CD4-positive, alpha-beta T cell (primary cell): ENCODE data around the gene HECTD3. TPM values are rescaled to one million over a fixed set of nuclear protein-coding genes. Genes with fewer than 3 reads are reported as not detected.

ENCODE experiments used
- ATAC-seq: fragments of 200-7000 bp; cut with Tn5 transposase; one replicate; pipeline ENCODE4 v1.10.0; 2022; ENCODE audit warnings: mild to moderate bottlenecking; ENCODE audit not compliant: poor library complexity
- CTCF ChIA-PET: fragments of 350-600 bp; sonication (Branson Sonifier 250); formaldehyde crosslinking; loops from one replicate; lab custom pipeline; 2021; ENCODE audit warnings: antibody characterized with exemption, inconsistent platforms; lab: Charles Lee
- POLR2A ChIA-PET: fragments of 350-600 bp; sonication (Branson Sonifier 250); formaldehyde crosslinking; loops from one replicate; lab custom pipeline; 2021; ENCODE audit warnings: antibody characterized with exemption, inconsistent platforms; lab: Charles Lee
- DNase-seq, 14 experiments: peaks; one replicate each; pipeline ENCODE4 v3.0.0-alpha.2; 2013 to 2020; ENCODE audit warnings: mixed read lengths in 2 of 14
- H3K27ac ChIP-seq, 2 donors: one replicate each; pipeline versions ENCODE4 v1.5.1 to v1.7.0; 2013; ENCODE audit warnings: low read length in 2 of 2, low read depth in 1 of 2, mild to moderate bottlenecking in 1 of 2
- H3K27me3 ChIP-seq, 2 experiments: 1 replicate in 1 of 2; 2 replicates in 1 of 2; pipeline versions ENCODE4 v1.6.1 to v1.7.0; 2013; ENCODE audit warnings: low read length in 2 of 2, control low read depth in 1 of 2, mild to moderate bottlenecking in 1 of 2, moderate library complexity in 1 of 2; ENCODE audit not compliant: insufficient read depth in 2 of 2, control insufficient read depth in 1 of 2
- H3K36me3 ChIP-seq: one replicate; pipeline ENCODE4 v1.6.1; 2013; ENCODE audit warnings: low read length, control low read depth; ENCODE audit not compliant: insufficient read depth
- H3K4me1 ChIP-seq: one replicate; pipeline ENCODE4 v1.6.1; 2013; ENCODE audit warnings: low read length, control low read depth; ENCODE audit not compliant: insufficient read depth
- H3K4me3 ChIP-seq: one replicate; pipeline ENCODE4 v1.5.1; 2013; ENCODE audit warnings: mild to moderate bottlenecking, low read length, moderate library complexity
- H3K9me3 ChIP-seq, 2 experiments: 1 replicate in 1 of 2; 2 replicates in 1 of 2; pipeline versions ENCODE4 v1.6.1 to v1.7.0; 2013; ENCODE audit warnings: low read length in 2 of 2, mild to moderate bottlenecking in 2 of 2, control low read depth in 1 of 2, moderate library complexity in 1 of 2; ENCODE audit not compliant: control insufficient read depth in 1 of 2, insufficient read depth in 1 of 2
- H3K27ac Mint-ChIP-seq: one replicate; pipeline ENCODE4 v1.8.0; 2020; ENCODE audit warnings: mixed read lengths
- H3K27me3 Mint-ChIP-seq: one replicate; pipeline ENCODE4 v1.8.0; 2021; ENCODE audit warnings: mixed read lengths
- H3K36me3 Mint-ChIP-seq: one replicate; pipeline ENCODE4 v1.8.0; 2021; ENCODE audit warnings: low read depth, mixed read lengths
- H3K4me1 Mint-ChIP-seq: one replicate; pipeline ENCODE4 v1.8.0; 2021; ENCODE audit warnings: low read depth, mixed read lengths
- H3K4me3 Mint-ChIP-seq: one replicate; pipeline ENCODE4 v1.8.0; 2020; ENCODE audit warnings: mild to moderate bottlenecking, mixed read lengths
- H3K9me3 Mint-ChIP-seq: one replicate; pipeline ENCODE4 v1.8.0; 2020; ENCODE audit warnings: mixed read lengths
- CTCF ChIP-seq: fragments of 200-600 bp; IDR thresholded peaks from one replicate; pipeline ENCODE4 v1.8.0; 2022; ENCODE audit warnings: antibody characterized with exemption, mild to moderate bottlenecking
- intact Hi-C, 2 experiments: fragments of 100-400 bp; cut with DNase I in 1 of 2; cut with micrococcal nuclease in 1 of 2; formaldehyde crosslinking; loops; one replicate each; pipeline versions ENCODE4 v1.15.1 to v1.9.0; 2023 to 2025; cut with DNase I, micrococcal nuclease
- total RNA-seq, 174 experiments: library from RNA in 2 of 174; stranded (reverse) in 2 of 174; gene quantifications; one replicate each; pipeline ENCODE4 v1.2.3 and lab custom pipeline; 2021 to 2026

Gene HECTD3
- total RNA-seq, 2 experiments from 2014 or later: 31.5 to 33.7 TPM

GRCh38 chr1:44976252-44976651, 34.9 kb downstream of the HECTD3 start:
- TF ChIP-seq CTCF: no peak
- no peak for ATAC-seq
- Mint-ChIP-seq H3K27me3 (no peaks in the 10 kb centered on the region), H3K27ac (no peak overlapping the region), H3K36me3 (peaks cover 87% of the 10 kb centered on the region), H3K4me3 (no peak overlapping the region), H3K4me1 (peaks cover 7% of the 10 kb centered on the region), H3K9me3 (no peaks in the 10 kb centered on the region)
- H3K9me3 ChIP-seq: no peaks in the 10 kb centered on the region
- no peaks in the 10 kb centered on the region for H3K27me3 ChIP-seq
- H3K36me3 ChIP-seq: peaks cover 49% of the 10 kb centered on the region
- CTCF ChIA-PET: no interaction called here
- intact Hi-C loops: no loop called here
- no peaks in the 10 kb centered on the region for H3K4me1 ChIP-seq
- no peak for DNase-seq
- no peak overlapping the region for H3K4me3 ChIP-seq
- no peak overlapping the region for H3K27ac ChIP-seq
- POLR2A ChIA-PET: no interaction called here

GRCh38 chr1:44973645-44974044, 37.5 kb downstream of the HECTD3 start:
- Histone ChIP-seq H3K27me3 (no peaks in the 10 kb centered on the region), H3K4me1 (no peaks in the 10 kb centered on the region), H3K36me3 (peaks cover 37% of the 10 kb centered on the region), H3K9me3 (no peaks in the 10 kb centered on the region), H3K4me3 (no peak overlapping the region), H3K27ac (no peak overlapping the region)
- Mint-ChIP-seq H3K27ac (no peak overlapping the region), H3K9me3 (no peaks in the 10 kb centered on the region), H3K36me3 (peaks cover 80% of the 10 kb centered on the region), H3K27me3 (no peaks in the 10 kb centered on the region), H3K4me3 (no peak overlapping the region), H3K4me1 (no peaks in the 10 kb centered on the region)
- POLR2A ChIA-PET: no interaction called here
- intact Hi-C loops: no loop called here
- DNase-seq (no peak), ATAC-seq (no peak)
- CTCF ChIA-PET: no interaction called here
- TF ChIP-seq CTCF: no peak

- no peaks in the 10 kb centered on the region for H3K9me3 ChIP-seq
- Mint-ChIP-seq H3K36me3 (peaks cover 55% of the 10 kb centered on the region), H3K27me3 (no peaks in the 10 kb centered on the region), H3K9me3 (no peaks in the 10 kb centered on the region), H3K4me1 (no peaks in the 10 kb centered on the region), H3K27ac (no peak overlapping the region), H3K4me3 (no peak overlapping the region)
- ATAC-seq (no peak), DNase-seq (no peak)
- no peaks in the 10 kb centered on the region for H3K4me1 ChIP-seq
- ChIA-PET POLR2A (interaction anchor here (0.7 to 1.5 kb wide), 2 partner anchors 21 to 41 kb away, joined by 3 to 4 read pairs; partner anchors contain the start of genes HECTD3 and UROD), CTCF (no interaction called here)
- no peak overlapping the region for H3K4me3 ChIP-seq
- intact Hi-C loops: no loop called here
- no peak overlapping the region for H3K27ac ChIP-seq
- TF ChIP-seq CTCF: no peak
- no peaks in the 10 kb centered on the region for H3K27me3 ChIP-seq
- H3K36me3 ChIP-seq: peaks cover 15% of the 10 kb centered on the region
These were observed 40.8 kb downstream of the HECTD3 start for GRCh38 chr1:44970317-44970716.
